ENCODE data around the gene TM9SF2.

TM9SF2 gene

DNA sequence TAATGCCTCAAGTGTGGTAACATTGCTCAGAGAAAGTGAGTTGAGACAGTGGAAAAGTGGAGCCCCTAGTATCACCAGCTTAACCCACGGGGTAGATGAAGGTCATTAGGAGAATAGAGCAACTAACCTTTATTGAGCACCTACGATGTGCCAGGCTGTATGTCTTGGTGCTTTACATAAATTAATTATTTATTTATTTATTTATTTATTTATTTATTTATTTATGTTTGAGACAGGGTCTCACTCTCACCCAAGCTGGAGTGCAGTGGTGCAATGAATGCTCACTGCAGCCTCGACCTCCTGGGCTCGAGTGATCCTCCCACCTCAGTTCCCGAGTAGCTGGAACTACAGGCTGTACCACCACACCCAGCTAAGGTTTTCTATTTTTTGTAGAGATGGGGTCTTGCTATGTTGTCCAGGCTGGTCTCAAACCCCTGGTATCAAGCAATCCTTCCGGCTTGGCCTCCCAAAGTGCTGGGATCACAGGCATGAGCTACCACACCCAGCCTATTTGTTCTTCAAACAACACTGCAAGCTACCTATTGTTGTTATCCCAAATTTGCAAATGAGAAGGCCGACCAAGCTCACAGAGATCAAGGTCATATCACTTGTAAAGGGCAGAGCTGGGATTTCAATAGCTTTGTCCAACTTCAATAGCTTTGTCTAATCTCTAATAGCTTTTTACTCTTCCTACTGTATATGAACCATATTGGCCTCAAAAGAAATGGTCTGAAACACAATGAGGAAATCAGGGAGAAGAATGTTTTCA lies 79.4 kb downstream of the TM9SF2 start:
- DNase-seq, result no peak

DNA sequence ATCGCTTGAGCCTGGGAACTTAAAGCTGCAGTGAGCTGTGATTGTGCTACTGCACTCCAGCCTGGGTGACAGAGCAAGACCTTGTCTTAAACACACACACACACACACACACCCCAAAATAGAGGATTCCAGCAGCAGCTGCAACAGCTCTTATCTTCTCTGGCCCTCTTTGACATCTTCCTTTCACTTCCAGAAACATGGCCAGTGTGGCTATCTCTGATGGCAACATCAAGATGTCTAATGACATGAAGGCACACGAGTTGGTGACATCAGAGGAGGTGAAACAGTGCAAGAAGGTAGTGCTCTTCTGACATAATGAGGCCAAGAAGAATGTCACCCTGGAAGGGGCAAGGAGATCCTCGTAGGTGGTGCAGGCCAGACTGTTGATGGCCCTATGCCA lies 81.2 kb downstream of the TM9SF2 start:
- DNase-seq, result no peak

DNA sequence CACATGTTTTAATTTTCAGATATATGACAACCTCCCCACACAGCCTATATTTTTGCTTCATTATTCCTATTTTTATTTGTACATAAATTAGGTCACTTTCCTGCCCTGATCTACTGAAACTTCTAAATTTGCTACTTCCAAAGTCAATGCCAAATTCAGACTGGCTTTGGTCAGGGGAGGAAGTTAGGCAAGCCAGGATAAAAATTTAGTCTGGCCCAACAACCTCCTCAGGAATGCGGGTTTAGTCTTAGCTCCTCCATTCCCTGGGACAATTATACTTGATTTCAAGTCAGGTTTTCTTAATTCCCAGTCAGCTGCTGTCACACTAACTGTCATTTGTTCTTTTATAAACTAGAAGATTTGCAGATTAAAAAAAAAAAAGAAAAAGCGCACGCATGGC lies 84.3 kb downstream of the TM9SF2 start:
- no peak for DNase-seq

DNA sequence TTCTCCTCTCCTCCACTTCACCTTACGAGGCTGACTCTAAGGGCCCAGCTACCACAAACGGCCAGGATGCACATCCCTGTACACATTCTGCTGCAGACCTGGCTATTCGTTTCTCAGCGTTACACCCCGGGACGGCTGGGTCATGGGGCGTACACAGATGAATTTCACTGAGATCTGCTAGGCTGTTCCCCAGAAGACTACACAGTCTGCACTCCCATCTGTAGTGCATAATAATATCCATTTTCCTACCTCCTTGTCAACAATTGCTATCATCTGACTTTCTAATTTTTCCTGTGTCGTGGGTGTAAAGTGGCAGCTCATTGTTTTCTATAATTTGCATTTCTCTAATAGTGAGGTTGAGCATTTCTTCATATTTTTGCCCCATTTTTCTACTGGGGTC lies 85.7 kb downstream of the TM9SF2 start:
- DNase-seq, result no peak

DNA sequence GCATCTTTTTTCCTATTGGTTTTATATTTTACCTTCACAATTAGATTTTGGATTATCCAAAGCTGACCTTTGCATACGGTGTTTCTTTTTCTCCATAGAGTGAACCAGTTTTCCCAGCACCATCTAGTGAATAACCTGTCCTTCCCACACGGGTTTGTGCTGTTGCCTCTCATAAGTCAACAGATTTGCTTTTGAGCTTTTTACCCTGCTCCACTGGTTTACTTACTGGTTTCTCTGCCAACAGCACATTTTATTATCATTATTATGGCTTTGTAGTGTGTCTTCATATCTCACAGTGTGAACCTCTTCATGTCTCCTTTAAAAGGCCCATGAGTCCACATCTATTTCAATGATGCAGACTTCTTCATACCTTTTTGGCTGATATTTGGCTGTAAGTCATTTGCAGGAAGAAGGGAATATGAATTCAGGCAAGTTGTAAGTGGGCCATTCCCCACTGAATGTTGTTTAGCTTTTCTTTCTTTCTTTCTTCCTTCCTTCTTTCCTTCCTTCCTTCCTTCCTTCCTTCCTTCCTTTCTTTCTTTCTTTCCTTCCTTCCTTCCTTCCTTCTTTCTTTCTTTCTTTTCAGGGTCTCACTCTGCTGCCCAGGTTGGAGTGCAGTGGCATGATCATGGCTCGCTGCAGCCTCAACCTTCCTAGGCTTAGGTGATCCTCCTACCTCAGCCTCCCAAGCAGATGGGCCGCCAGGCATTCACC lies 86.8 kb downstream of the TM9SF2 start:
- no peak for DNase-seq

DNA sequence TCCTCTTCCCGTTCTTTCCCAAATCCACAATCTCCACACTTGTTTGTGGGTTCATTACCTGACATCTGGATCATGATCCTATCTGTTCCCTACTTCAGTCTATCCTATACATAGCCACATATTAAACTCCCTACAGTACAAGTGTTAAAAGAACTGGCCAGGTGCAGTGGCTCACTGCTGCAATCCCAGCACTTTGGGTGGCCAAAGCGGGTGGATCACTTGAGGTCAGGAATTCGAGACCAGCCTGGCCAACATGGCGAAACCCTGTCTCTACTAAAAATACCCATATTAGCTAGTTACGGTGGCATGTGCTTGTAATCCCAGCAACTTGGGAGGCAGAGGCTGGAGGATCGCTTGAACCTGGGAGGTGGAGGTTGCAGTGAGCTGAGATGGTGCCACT lies 88.3 kb downstream of the TM9SF2 start:
- DNase-seq, result no peak

DNA sequence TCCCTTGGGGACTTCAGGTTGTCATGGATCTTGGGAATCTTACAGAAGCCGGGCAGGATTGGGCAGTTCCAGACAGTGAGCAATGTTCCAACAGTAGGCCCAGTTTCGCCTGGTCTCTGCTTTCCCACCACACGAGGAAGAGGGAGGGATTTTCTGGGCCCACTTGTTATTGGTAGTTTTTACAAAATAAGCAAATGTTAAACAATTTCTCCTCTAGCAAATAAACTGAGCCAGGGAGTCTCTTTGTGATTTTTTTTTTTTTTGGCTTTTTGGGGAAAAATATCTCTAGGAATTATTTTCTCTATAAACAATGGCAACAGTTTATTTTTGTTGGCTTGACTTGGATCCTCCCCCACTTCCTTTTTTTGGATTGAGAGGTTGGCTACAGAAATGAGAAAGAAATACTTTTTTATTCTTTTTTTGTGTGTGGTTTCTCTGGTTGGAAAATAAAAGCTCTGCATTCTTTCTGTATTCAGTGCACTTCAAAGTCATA lies 89.3 kb downstream of the TM9SF2 start:
- no peak for DNase-seq

DNA sequence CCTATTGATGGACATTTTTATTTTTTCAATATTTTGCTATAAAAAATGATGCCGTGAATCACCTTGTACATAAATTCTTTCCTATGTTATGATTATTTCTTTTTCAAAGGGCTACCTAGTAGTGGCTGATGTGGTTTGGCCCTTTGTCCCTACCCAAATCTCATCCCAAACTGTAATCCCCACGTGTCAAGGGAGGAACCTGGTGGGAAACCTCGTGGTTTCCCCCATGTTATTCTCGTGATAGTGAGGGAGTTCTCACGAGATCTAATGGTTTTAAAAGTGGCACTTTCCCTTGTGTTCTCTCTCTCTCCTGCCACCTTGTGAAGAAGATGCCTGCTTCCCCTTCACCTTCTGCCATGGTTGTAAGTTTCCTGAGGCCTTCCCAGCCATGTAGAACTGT lies 94.9 kb downstream of the TM9SF2 start:
- DNase-seq, result no peak

DNA sequence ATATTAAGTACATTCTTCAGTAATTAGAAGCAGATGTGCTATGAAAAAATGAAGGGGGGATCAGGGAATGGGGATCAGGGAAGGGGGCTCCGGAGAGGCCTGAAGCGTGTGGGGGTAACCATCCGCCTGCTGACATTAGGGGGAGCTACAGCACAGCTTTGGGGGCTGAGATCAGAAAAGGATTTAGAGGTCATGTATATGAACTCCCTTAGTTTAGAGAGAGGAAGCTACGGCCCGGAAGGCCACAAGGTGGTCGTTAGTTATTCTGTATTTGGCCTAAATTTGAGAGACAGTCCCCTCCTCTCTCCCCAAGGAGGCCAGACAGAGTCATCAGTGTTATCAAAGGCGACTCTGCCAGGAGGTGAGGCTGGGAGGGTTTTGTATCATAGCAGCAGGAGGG lies 99.0 kb downstream of the TM9SF2 start:
- DNase-seq, result no peak

DNA sequence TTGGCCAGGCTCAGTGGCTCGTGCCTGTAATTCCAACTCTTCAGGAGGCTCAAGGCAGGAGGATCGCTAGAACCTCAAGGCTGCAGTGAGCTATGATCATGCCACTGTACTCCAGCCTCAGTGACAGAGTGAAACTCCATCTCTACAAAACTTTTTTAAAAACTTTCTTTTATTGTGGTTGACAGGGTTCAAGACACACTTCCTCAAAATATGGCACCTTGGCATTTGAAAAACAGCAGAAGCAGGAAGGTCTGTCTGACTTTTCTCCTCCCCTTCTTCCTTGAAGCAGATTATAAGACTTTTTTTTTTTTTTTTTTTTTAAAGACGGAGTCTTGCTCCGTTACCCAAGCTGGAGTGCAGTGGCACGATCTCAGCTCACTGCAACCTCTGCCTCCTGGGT lies 100.3 kb downstream of the TM9SF2 start:
- peak in 2 of 5 experiments; percentile 43 to 68 for DNase-seq

DNA sequence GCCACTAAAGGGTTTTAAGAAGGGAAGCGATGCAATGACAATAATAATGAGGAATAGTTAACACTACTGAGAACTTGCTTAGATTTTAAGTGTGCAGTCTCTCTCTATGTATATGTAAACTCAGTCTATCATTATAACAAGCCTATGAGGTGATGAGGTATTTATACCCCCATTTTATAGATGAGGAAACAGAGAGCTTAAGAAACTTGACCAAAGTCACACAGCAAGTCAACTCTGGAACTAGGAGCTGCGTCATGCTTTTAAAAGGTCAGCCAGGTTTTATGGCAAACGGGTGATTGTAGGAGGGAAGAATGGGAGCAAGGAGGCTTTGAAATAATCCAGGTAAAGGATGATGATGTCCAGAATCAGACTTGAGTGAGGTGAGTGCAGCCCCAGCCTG lies 103.4 kb downstream of the TM9SF2 start:
- no peak for DNase-seq

DNA sequence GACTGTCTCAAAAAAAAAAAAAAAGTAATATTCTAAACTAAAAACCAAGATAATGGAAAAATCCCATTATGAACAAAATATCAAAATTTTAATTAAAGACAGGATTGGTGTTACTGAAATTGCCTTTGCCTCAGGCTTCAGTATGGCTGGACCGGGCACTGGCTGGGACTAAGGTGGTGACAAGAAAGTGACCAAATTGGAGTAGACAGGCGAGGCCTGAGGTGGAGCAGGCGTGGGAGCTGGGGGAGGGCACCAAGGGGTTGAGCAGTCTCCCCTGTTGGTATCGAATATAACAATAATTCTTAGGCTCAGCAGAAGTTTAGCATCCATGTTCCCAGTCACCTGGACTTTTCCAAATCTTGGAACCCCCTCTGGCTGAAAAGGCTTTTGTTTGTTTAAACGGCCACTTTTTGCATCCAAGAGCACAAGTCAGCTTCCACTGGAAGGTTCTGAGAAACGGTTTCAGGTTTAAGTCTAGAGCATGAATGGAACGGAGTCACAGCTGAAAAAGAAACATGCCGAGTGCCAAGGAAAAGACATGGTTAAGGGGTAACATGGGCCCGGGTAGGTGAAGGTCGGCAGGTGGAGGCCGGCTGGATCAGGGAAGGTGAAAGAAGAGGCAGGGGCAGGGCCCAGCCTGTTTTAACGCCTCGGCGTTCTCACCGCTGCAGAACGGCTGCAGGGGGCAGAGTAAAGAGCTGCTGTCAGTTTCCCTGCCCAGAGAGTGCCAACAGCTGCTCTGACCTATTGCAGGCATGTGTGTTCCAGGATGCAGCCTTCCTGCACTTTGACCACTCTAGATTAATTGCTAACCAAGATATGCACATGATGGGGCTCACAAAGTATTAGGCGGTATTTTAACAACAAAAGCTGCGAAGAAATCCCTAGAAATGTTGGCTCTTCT lies 104.4 kb downstream of the TM9SF2 start:
- peak in 2 of 5 experiments; percentile 44 to 72 for DNase-seq

DNA sequence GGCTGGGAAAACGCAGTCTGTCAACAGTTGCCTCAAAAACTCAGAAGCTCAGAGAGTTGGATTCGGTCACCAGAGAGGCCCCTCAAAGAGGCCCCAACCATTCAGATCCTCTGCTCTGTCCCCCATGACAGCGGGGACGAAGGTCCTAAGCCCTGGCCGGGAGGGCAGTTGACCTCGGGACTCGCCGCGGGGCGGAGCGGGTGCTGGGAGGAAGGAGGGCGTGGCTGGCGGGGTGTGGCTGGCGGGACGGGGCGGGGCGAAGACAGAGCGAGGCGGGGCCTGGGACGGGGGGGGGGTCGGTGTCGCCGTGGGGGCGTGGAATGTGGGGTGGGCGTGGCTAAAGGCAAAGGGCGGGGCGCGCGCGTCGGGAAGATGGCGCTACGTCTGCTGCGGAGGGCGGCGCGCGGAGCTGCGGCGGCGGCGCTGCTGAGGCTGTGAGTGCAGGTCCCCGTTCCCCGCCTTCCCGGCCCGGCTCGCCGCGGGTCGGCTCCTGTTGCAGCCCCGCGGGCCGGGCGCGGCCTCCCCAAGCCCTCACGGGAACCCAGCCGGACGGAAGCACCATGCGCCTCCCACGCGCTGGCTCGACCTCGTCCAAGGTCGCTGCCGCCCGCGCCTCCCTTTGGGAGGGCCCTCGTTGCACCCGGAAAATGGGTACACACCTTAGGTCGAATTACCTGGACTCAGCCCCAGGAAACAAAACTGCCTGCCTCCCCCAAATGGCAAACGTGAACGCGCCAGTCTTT lies 105.2 kb downstream of the TM9SF2 start, which contains the start of gene CLYBL:
CLYBL (plus strand) TSS at position 367 of the 743 bp plus-strand sequence.
- peak; percentile 81 to 93 (median 87) for DNase-seq

DNA sequence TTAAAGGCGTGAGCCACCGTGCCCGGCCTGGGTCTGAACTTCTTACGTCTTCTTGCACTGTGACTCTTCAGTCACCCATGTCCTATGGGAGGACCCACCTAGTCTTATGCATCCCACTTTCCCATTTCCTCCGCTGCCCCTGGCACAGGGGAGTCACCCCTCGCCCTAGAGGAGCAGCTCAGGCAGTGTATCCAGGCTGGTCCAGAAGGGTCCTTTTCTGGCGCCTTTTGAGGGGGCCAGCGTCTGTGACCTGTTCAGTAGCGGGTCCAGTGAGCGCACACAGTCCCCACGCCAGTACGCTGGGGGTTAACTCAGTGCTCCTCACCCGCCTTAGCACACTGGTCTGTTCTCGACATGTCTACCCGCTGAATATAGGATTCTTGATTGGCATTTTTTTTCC lies 107.1 kb downstream of the TM9SF2 start:
- no peak for DNase-seq

DNA sequence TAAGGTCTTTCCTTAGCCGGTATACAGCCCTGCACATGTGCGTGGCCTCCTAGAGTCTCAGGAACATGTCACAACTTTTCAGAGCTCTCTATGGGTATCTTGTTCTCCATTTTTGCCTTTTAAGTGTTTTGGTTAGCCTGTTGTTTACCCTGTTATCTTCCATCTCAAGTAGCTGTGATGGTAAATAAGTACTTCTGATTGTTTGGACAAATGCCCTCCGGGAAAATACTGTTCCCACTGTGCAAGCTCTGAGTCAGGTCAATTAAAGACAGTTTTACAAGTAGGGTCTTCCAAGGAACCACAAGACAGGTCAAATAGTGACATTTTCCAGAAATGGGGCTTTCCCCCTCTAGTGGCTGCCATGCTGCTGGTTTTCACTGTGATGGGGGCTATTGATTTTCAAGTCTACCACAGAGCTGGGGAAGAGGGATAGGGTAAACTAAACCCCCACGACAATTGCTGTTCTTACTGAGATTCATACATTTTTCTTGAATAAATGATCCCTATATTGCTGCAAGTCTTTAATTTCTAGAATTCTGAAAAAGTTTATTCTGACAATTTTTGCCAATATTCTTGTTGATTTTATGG lies 109.5 kb downstream of the TM9SF2 start:
- DNase-seq, result no peak
